CD4-positive, alpha-beta T cell treated with Interleukin-15 for 4 hours (primary cell): ENCODE data around the gene BPIFB6.

ENCODE experiments used
- DNase-seq: peaks from one replicate; pipeline ENCODE4 v3.0.0-alpha.2; 2020; ENCODE audit warnings: low spot score

The BPIFB6 gene

GRCh38 chr20:33064572-33065287 is 33.3 kb downstream of the BPIFB6 start:
- DNase-seq: no peak

DNA sequence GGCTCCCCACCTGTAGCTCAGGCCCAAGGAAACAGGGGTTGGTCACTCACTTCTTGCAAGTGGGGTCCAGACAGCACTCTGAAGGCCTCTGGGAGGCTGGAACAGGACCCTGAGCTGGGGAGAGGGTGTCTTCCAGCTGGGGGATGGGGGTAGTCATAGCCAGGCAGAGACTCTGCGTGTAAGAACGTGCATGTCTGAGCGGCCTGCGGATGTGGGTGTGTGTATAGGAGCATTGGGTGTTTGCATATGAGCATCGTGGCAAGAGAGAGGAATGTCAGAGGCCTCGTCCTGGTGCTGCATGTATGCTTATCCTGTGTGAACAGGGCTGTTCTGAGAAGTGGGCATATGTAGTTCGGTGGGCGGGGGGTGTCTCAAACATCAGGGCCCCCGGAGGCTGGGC is 34.3 kb downstream of the BPIFB6 start:
- no peak for DNase-seq

GRCh38 chr20:33067806-33068205 is 36.4 kb downstream of the BPIFB6 start:
- no peak for DNase-seq

DNA sequence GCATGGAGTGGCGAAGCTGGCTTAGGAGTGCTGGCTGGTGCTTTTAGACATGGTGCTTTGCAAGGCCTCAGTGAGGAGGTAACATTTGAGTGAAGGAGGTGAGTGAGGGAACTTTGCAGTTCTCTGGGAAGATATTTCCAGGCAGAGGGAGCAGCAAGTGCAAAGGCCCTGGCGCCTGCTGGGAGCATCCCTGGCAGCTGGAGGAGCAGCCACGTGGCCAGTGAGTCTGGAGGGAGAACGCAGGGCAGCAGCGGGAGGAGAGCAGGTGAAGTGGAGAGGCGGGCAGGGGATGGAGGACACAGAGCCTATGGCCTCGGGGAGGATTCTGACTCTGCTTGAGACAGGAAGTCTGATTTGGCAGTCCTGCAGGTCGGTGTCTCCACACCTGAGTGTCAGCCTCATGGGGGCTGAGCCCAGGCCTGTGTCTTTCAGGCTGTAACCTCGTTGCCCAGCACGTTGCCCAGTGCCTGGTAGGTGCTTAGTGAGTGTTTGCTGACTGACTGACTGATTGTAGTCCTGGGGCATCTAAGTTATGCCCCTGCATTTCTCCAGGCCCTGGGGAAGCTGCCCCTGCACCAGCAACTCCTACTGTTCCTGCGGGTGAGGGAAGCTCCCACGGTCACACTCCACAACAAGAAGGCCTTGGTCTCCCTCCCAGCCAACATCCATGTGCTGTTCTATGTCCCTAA is 36.9 kb downstream of the BPIFB6 start:
- DNase-seq: no peak

DNA sequence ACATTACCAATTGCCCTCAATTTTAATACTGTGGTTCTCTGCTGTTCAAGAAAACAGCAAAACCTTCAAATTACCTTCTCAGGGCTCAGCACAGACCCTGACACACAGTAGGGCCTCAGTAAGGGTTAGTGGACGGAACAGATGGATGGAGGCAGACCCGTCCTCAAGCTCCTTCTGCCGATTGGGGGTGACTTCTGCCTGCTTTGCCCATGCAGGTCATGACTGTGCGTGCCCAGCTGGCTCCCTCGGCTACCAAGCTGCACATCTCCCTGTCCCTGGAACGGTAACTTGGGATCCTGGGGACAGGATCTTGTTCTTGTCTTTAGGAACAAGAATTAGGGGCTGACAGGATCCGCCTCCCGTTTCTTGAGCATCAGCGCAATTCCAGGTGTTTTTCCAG is 38.2 kb downstream of the BPIFB6 start:
- no peak for DNase-seq

GRCh38 chr20:33070111-33071053 is 38.9 kb downstream of the BPIFB6 start:
- no peak for DNase-seq

DNA sequence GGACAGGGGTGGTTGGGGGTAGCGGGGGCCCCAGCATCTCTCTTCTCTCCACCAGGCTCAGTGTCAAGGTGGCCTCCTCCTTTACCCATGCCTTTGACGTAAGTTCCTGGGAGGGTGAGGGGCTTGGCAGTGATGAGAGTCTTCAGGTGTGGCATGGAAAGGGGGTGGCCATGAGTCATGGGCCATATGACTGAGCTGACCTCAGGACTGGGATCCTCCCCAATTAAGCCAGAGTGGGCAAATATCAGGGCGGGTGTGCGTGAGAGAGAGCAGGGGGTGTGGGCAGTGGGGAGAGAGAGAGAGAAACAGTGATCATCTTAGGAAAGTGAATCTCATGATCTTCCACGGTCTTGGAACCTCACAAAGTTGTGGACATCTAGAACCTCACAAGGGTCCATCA is 39.8 kb downstream of the BPIFB6 start:
- DNase-seq: no peak

GRCh38 chr20:33072362-33072761 is 40.9 kb downstream of the BPIFB6 start:
- no peak for DNase-seq

DNA sequence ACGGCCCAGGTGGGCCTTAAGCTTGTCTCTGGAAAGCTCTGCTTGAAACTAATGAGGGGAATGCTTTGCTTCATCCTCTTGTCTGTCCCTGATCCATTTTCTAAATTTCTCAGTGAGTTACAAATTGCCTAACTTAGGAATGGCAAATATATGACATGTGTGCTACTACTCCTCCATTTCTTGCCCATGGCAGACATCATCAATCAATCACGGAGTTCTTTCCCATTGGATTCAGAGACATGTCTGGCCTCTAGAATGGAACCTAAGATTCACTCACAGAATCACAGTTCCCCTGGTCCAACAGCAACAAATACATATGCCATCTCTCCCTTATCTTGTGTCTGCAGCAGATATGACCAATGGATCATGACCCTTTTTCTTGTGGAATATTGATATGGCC is 41.4 kb downstream of the BPIFB6 start:
- no peak for DNase-seq

DNA sequence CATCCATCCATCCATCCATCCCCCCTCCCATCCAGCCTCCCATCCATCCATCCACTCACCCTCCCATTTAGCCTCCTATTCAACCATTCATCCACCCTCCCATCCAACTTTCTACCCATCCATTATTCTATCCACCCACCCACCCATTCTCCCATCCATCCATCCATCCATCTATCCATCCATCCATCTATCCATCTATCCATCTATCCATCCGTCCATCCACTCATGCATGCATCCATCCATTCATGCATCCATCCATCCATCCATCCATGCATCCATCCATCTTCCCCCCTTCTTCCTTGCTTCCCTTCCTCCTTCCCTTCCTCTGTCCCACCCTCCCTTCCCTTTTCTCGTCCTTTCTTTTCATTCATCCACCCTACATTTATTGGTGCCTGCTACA is 43.2 kb downstream of the BPIFB6 start:
- DNase-seq: no peak

DNA sequence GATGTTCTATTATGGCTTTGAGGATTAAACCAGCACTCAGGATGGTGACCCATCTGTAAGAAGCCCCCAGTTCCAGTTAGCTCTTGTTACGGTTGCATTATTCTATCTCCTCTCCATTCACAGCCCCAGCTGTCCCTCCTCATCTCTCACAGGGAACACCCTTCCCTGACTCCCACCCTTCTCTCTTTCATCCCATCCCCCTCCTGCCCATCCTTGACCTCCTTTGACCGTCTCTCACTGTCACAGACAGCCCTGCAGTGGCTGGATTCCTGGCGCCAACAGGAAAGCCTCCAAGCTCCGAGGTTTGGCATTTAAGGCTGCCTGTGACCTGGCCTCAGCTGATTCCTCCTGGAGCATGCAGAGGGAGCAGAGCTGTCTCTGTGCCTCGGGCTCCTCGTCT is 43.8 kb downstream of the BPIFB6 start:
- no peak for DNase-seq

GRCh38 chr20:33076662-33077372 is 45.4 kb downstream of the BPIFB6 start:
- peak; percentile 21 for DNase-seq

- DNase-seq: no peak
Measured at GRCh38 chr20:33079259-33079658, 47.8 kb downstream of the BPIFB6 start, which contains the start of gene BPIFB4. Gene BPIFB4 (plus strand): TSS chr20:33079643. CDS start chr20:33081527, 1,884 bp downstream.

GRCh38 chr20:33081411-33082154 is 50.1 kb downstream of the BPIFB6 start:
- DNase-seq: no peak

DNA sequence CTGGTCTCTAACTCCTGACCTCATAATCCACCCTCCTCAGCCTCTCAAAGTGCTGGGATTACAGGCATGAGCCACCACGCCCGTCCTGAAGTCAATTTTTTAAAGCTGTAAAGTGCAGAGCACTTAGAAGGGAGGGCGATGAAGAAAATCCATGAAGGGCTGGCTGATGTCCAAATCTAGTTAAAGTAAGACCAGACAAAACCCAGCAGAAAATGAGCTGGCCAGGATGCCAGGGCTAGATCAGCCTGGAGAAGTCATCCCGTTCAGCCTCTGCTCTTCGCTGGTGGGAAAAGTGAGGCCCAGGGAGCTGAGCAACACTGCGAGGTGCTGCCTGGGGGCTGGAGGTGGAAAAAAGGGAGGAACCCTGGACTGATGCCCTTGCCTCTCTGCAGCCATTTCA is 51.1 kb downstream of the BPIFB6 start:
- DNase-seq: no peak

DNA sequence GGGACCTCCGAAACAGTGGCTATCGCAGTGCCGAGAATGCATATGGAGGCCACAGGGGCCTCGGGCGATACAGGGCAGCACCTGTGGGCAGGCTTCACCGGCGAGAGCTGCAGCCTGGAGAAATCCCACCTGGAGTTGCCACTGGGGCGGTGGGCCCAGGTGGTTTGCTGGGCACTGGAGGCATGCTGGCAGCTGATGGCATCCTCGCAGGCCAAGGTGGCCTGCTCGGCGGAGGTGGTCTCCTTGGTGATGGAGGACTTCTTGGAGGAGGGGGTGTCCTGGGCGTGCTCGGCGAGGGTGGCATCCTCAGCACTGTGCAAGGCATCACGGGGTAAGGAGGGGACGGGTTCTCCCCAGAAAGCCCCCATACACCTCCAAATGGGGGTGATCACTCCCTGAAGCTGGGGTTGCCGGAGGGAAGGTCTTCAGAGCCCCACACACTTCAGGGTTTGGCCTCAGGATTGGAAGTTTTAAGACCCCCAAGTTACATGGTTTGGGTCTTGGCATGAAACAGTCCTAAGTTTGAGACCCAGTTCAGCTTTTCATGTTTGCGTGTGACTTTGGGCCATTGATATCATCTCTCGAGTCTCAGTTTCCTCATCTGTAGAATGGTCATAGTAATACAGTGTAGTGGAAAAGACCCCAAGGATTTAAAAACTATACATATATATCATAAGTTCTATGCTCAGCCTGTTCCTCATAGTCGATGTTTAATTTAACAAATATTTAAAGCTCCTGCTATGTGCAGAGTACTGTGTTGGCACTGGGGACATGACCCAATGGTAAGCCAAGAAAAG is 52.3 kb downstream of the BPIFB6 start:
- DNase-seq: no peak

GRCh38 chr20:33084722-33085121 is 53.3 kb downstream of the BPIFB6 start:
- DNase-seq: no peak

DNA sequence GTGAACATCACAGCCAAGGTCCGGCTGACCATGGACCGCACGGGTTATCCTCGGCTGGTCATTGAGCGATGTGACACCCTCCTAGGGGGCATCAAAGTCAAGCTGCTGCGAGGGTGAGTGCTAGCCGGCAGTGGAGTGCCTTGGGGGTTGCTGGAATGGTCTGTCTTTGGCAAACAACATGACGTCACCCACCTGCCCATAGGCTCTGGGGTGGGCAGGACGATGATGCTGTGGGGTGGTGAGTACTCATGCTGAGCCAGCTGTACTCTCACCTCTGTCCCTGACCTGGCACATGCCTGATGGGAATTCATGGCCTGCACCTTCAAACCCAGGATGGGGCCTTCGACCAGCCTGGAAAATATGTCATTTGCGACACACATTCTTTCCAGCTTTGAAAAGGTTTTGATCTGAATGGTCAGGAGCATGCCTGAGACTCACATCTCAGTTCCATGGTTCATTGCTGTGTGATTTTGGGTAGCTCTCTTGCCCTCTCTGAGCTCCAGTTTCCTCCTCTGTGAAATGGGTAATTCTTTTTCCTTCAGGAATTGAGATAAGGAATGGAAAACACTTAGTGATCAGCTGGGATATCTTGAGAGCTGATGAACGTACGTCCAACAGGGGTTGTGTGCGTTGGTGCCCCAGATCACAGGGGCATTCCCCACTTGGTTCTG is 54.7 kb downstream of the BPIFB6 start:
- no peak for DNase-seq

DNA sequence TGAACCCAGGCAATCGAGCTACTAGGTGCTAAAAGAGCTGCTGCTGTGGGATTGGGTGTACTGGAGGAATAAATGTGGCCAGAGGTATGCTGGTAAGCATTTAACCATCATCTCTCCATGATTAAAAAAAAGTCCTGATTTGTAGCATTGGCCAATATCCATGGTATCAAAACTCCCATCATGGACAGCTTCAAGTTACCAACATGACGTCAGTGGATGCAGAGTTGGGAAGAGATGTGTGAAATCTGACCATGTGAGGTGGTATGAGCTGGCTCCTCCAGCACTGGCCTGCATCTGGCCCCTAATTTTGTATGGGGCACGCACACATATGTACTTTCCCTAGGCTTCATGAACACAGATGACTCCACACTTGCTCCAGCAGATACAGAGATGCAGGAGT is 59.7 kb downstream of the BPIFB6 start:
- DNase-seq: no peak

DNA sequence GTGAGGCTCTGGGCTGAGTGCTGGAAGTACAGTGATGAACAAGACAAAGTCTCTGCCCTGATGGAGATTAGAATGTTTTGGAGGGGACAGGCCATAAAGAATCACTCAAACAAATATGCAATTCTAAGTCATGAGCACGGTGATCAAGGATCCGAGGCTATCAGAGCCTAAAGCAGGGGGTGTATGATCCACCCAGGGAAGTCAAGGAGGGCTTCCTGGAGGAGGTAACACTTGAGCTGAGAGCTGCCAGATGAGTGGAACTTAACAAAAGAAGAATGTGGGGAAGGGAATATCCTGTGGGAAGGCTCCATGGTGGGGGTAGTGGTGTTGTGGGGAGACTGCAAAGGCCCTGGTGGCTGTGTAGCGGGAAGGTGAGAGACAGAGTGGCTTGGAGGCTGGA is 60.2 kb downstream of the BPIFB6 start:
- DNase-seq: no peak
